ENCODE results near the gene TMEM182.

TMEM182 gene

DNA sequence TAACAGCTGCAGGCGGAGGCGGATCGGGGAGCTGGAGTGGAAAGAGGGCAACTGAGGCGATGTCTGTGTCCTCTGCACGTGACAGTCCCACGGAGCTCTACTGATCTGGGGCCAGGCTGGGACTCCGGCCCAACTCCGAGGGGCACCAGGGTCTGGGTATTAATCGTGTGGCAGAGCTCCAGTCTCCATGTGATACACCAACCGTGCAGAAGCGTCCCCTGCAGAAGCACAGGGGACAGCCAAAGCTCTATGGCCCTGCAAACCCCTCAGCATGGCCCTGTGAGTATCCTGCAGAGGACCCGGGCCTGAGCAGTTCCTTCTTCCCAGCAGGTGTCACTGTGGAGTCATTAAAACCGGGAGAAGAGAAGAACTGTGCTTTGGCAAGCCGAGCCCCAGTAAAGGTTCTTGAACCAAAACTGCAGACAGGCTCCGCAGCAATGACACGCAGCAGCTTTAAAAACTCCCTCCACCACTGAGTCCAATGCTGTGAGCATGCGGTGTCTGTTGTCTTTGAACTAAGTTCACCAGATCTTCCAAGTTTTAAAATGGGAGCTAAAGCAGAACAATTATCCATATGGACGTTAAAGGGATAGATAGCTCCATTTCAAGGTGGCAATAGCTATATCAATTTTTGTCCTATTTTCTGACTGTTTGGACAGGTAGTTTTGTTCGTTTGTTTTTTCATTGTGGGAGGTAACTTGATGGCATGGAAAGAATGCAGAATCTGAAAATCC, 79.4 kb downstream of the TMEM182 start:
- Histone ChIP-seq H3K4me3 (ENCODE audit: control insufficient read depth in 1 of 7, extremely low read depth in 1 of 7, insufficient read depth in 4 of 7, low read depth in 2 of 7, low read length in 6 of 7) (peak overlapping the region in 1 of 7 experiments; percentile 43), H3K9me3 (ENCODE audit: control extremely low read depth in 1 of 5, control insufficient read depth in 4 of 5, insufficient read depth in 2 of 5, low read depth in 1 of 5, low read length in 4 of 5) (no peaks in the 10 kb centered on the region), H3K27me3 (replicated peaks in 2 of 5; ENCODE audit: control insufficient read depth in 4 of 5, insufficient read depth in 5 of 5, low read length in 4 of 5) (no peaks in the 10 kb centered on the region), H3K36me3 (ENCODE audit: control insufficient read depth in 4 of 4, insufficient read depth in 4 of 4, low read length in 3 of 4) (no peaks in the 10 kb centered on the region), H3K27ac (ENCODE audit: insufficient read depth in 1 of 2, low read depth in 1 of 2, low read length in 2 of 2, poor library complexity in 1 of 2, severe bottlenecking in 2 of 2) (no peak overlapping the region), H3K4me1 (ENCODE audit: control extremely low read depth in 1 of 4, control insufficient read depth in 4 of 4, insufficient read depth in 4 of 4, low read length in 3 of 4) (peaks cover 0 to 2% (median 0%) of the 10 kb centered on the region in 4 experiments)
- DNase-seq = peak; percentile 48 to 73 (median 69)
- ChIA-PET CTCF (interaction anchor here (0.8 to 4.3 kb wide), 15 partner anchors 8 to 319 kb away, joined by 3 to 46 read pairs (median 4); no protein-coding TSS in a partner anchor), POLR2A (no interaction called here)
- 60% methylated on average over 18 of the region's 19 CpGs for WGBS (ENCODE audit: insufficient coverage)

DNA sequence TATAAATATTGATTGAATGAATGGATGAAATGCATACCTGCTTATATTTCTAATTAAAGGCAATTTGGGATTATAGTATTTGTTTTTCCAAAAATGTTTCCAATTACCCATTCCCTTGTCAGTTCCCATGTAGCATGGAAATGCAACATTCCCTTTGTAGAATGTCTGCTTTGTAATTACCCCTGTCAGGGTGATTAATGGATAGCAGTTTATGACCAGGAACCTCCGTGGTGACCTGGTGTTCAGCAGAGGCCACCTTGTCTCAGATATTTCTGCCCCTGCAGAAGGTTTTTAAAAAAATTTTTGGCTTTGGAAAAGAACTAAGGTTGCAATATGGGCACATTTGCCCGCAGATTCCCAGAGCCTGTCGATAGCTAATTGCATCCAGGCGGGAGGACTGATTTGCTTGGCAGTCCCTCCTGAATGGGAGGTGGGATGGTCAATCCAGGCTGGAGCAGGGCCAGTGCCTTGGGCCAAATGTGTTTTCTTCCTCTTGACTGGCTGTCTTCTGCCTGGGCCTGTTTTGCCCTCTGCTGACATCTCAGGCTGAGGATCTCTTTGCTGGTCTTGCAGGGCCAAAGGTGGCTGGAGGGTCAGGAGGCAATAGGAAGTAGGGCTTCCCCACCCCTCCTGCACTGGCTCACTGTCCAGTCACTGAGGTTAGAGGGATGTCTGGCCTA, 82.1 kb downstream of the TMEM182 start:
- Histone ChIP-seq H3K4me3 (ENCODE audit: control insufficient read depth in 1 of 7, extremely low read depth in 1 of 7, insufficient read depth in 4 of 7, low read depth in 2 of 7, low read length in 6 of 7) (no peak overlapping the region), H3K9me3 (ENCODE audit: control extremely low read depth in 1 of 5, control insufficient read depth in 4 of 5, insufficient read depth in 2 of 5, low read depth in 1 of 5, low read length in 4 of 5) (no peaks in the 10 kb centered on the region), H3K36me3 (ENCODE audit: control insufficient read depth in 4 of 4, insufficient read depth in 4 of 4, low read length in 3 of 4) (no peaks in the 10 kb centered on the region), H3K4me1 (ENCODE audit: control extremely low read depth in 1 of 4, control insufficient read depth in 4 of 4, insufficient read depth in 4 of 4, low read length in 3 of 4) (peaks cover 0 to 11% (median 3%) of the 10 kb centered on the region in 4 experiments), H3K27ac (ENCODE audit: insufficient read depth in 1 of 2, low read depth in 1 of 2, low read length in 2 of 2, poor library complexity in 1 of 2, severe bottlenecking in 2 of 2) (no peak overlapping the region), H3K27me3 (replicated peaks in 2 of 5; ENCODE audit: control insufficient read depth in 4 of 5, insufficient read depth in 5 of 5, low read length in 4 of 5) (no peaks in the 10 kb centered on the region)
- ChIA-PET POLR2A (no interaction called here), CTCF (no interaction called here)
- no peak for DNase-seq
- WGBS (ENCODE audit: insufficient coverage) = 83% methylated on average over 4 of the region's 4 CpGs

DNA sequence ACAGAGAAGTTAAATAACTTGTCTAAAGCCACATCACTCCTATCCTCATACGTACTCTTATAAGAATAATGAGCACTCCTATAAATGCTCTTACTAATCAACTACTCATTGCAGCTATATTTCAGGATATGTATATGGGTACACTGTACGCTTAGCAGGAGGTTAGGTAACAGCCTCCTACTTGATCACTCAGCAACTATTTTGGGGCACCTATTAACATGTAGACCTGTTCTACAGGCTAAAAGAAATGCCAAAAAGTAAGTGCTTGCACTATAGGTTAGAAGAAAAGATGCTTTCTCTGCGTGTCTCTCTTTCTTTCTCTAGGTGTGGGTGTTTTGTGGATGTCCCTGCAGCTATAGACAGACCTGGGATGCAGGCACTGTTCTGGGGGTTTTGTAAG, 83.1 kb downstream of the TMEM182 start:
- no peaks in the 10 kb centered on the region for H3K27me3 ChIP-seq (replicated peaks in 2 of 5; ENCODE audit: control insufficient read depth in 4 of 5, insufficient read depth in 5 of 5, low read length in 4 of 5)
- ChIA-PET POLR2A (no interaction called here), CTCF (no interaction called here)
- no peak for DNase-seq
- H3K9me3 ChIP-seq (ENCODE audit: control extremely low read depth in 1 of 5, control insufficient read depth in 4 of 5, insufficient read depth in 2 of 5, low read depth in 1 of 5, low read length in 4 of 5) = no peaks in the 10 kb centered on the region
- WGBS (ENCODE audit: insufficient coverage) = 100% methylated on average over 1 of the region's 3 CpGs
- no peak overlapping the region for H3K27ac ChIP-seq (ENCODE audit: insufficient read depth in 1 of 2, low read depth in 1 of 2, low read length in 2 of 2, poor library complexity in 1 of 2, severe bottlenecking in 2 of 2)
- H3K36me3 ChIP-seq (ENCODE audit: control insufficient read depth in 4 of 4, insufficient read depth in 4 of 4, low read length in 3 of 4) = no peaks in the 10 kb centered on the region
- peaks cover 0 to 11% (median 3%) of the 10 kb centered on the region in 4 experiments for H3K4me1 ChIP-seq (ENCODE audit: control extremely low read depth in 1 of 4, control insufficient read depth in 4 of 4, insufficient read depth in 4 of 4, low read length in 3 of 4)
- no peak overlapping the region for H3K4me3 ChIP-seq (ENCODE audit: control insufficient read depth in 1 of 7, extremely low read depth in 1 of 7, insufficient read depth in 4 of 7, low read depth in 2 of 7, low read length in 6 of 7)

DNA sequence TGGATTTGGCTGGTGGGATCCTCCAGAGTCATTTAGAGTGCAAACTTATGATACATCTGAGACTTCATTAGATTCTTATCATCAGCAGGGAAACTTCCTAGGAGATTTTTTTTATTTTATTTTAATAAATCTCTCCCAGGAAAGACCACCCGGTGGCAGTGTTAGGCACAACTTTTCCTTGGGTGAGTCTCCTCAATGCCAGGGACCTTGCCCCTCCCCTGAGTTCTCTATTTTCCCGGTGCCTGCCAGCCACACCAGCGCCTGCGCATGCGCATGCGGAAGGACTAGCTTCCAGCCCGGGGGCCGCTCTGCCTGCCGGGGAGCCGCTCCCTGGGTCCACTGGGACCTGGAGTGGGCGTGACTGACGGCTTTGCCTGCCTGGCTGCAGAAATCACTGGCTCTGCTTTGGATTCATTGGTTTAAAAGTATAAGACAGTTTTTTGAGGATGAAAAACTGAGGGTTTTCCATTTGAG, 86.6 kb downstream of the TMEM182 start:
- ChIA-PET CTCF (interaction anchor here (1.0 to 2.9 kb wide), 2 partner anchors 9 to 24 kb away, joined by 3 to 12 read pairs; no protein-coding TSS in a partner anchor), POLR2A (no interaction called here)
- Histone ChIP-seq H3K27me3 (replicated peaks in 2 of 5; ENCODE audit: control insufficient read depth in 4 of 5, insufficient read depth in 5 of 5, low read length in 4 of 5) (no peaks in the 10 kb centered on the region), H3K4me3 (ENCODE audit: control insufficient read depth in 1 of 7, extremely low read depth in 1 of 7, insufficient read depth in 4 of 7, low read depth in 2 of 7, low read length in 6 of 7) (peak overlapping the region in 6 of 7 experiments; percentile 46 to 76 (median 70)), H3K36me3 (ENCODE audit: control insufficient read depth in 4 of 4, insufficient read depth in 4 of 4, low read length in 3 of 4) (no peaks in the 10 kb centered on the region), H3K4me1 (ENCODE audit: control extremely low read depth in 1 of 4, control insufficient read depth in 4 of 4, insufficient read depth in 4 of 4, low read length in 3 of 4) (peaks cover 0 to 9% (median 3%) of the 10 kb centered on the region in 4 experiments), H3K27ac (ENCODE audit: insufficient read depth in 1 of 2, low read depth in 1 of 2, low read length in 2 of 2, poor library complexity in 1 of 2, severe bottlenecking in 2 of 2) (no peak overlapping the region), H3K9me3 (ENCODE audit: control extremely low read depth in 1 of 5, control insufficient read depth in 4 of 5, insufficient read depth in 2 of 5, low read depth in 1 of 5, low read length in 4 of 5) (peaks cover 0 to 2% (median 0%) of the 10 kb centered on the region in 5 experiments)
- 6% methylated on average over 7 of the region's 12 CpGs for WGBS (ENCODE audit: insufficient coverage)
- DNase-seq = peak; percentile 70 to 78 (median 75)

DNA sequence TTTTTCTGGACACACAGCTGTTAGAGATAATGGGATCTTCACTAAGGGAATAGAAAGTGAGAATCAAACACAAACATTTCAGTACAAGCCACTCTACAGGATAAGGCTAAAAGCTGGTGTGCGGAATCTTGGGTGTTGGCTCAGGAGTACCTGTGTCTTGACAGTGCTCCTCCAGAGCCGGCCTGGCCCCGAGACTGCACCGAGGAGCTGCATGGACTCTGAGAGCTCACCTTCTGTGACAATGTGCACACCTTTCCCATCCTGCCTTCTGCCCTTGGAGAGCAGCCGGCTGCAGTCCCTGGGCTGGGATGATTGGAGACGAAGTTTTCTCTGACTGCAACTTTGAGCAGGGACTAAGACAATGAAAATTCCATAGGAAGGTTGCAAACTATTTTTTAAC, 89.1 kb downstream of the TMEM182 start:
- H3K4me3 ChIP-seq (ENCODE audit: control insufficient read depth in 1 of 7, extremely low read depth in 1 of 7, insufficient read depth in 4 of 7, low read depth in 2 of 7, low read length in 6 of 7) = no peak overlapping the region
- no peaks in the 10 kb centered on the region for H3K27me3 ChIP-seq (replicated peaks in 2 of 5; ENCODE audit: control insufficient read depth in 4 of 5, insufficient read depth in 5 of 5, low read length in 4 of 5)
- no peaks in the 10 kb centered on the region for H3K36me3 ChIP-seq (ENCODE audit: control insufficient read depth in 4 of 4, insufficient read depth in 4 of 4, low read length in 3 of 4)
- CTCF ChIA-PET = interaction anchor here (2.9 kb wide), 2 partner anchors 10 to 21 kb away, joined by 8 to 12 read pairs; no protein-coding TSS in a partner anchor
- POLR2A ChIA-PET = no interaction called here
- H3K27ac ChIP-seq (ENCODE audit: insufficient read depth in 1 of 2, low read depth in 1 of 2, low read length in 2 of 2, poor library complexity in 1 of 2, severe bottlenecking in 2 of 2) = no peak overlapping the region
- 90% methylated on average over 2 of the region's 6 CpGs for WGBS (ENCODE audit: insufficient coverage)
- DNase-seq = no peak
- H3K4me1 ChIP-seq (ENCODE audit: control extremely low read depth in 1 of 4, control insufficient read depth in 4 of 4, insufficient read depth in 4 of 4, low read length in 3 of 4) = peaks cover 0 to 9% (median 3%) of the 10 kb centered on the region in 4 experiments
- peaks cover 0 to 13% (median 4%) of the 10 kb centered on the region in 5 experiments for H3K9me3 ChIP-seq (ENCODE audit: control extremely low read depth in 1 of 5, control insufficient read depth in 4 of 5, insufficient read depth in 2 of 5, low read depth in 1 of 5, low read length in 4 of 5)

DNA sequence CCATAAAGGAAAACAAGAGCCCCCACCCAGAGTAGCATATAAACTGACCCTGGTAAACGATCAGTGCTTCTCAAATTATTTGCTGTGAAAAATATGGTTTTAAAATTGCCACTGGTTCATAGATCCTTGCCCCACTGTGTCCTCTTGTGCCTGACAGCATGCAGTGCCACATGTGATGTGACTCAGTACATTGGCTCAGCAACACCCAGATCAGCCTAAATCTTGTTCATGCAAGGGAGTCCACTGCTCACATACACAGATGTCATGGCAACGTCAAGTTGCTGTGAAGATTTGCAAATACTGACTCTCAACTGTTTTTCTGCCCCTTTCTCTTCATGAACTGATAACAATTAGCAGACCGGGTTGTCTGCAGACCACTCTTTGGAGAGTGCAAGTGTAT, 91.0 kb downstream of the TMEM182 start:
- H3K27ac ChIP-seq (ENCODE audit: insufficient read depth in 1 of 2, low read depth in 1 of 2, low read length in 2 of 2, poor library complexity in 1 of 2, severe bottlenecking in 2 of 2) = no peak overlapping the region
- 97% methylated on average over 3 of the region's 3 CpGs for WGBS (ENCODE audit: insufficient coverage)
- POLR2A ChIA-PET = no interaction called here

More for the DNA sequence above, 91.0 kb downstream of the TMEM182 start:
- H3K4me1 ChIP-seq (ENCODE audit: control extremely low read depth in 1 of 4, control insufficient read depth in 4 of 4, insufficient read depth in 4 of 4, low read length in 3 of 4) = peaks cover 0 to 9% (median 3%) of the 10 kb centered on the region in 4 experiments
- no peaks in the 10 kb centered on the region for H3K27me3 ChIP-seq (replicated peaks in 2 of 5; ENCODE audit: control insufficient read depth in 4 of 5, insufficient read depth in 5 of 5, low read length in 4 of 5)
- H3K4me3 ChIP-seq (ENCODE audit: control insufficient read depth in 1 of 7, extremely low read depth in 1 of 7, insufficient read depth in 4 of 7, low read depth in 2 of 7, low read length in 6 of 7) = no peak overlapping the region
- CTCF ChIA-PET = interaction anchor here (1.0 kb wide), 1 partner anchor 16 kb away, joined by 3 read pairs; no protein-coding TSS in a partner anchor
- DNase-seq = no peak
- peaks cover 0 to 15% (median 4%) of the 10 kb centered on the region in 5 experiments for H3K9me3 ChIP-seq (ENCODE audit: control extremely low read depth in 1 of 5, control insufficient read depth in 4 of 5, insufficient read depth in 2 of 5, low read depth in 1 of 5, low read length in 4 of 5)
- H3K36me3 ChIP-seq (ENCODE audit: control insufficient read depth in 4 of 4, insufficient read depth in 4 of 4, low read length in 3 of 4) = no peaks in the 10 kb centered on the region
